GM12878 (cell line): ENCODE data around the gene NFYC. TPM values are rescaled to one million over a fixed set of nuclear protein-coding genes. Genes with fewer than 3 reads are reported as not detected.

Experiments
- BMI1 ChIP-seq: fragments of 450-650 bp; IDR thresholded peaks from 2 replicates; pipeline ENCODE4 v1.6.1; 2016; ENCODE audit warnings: mild to moderate bottlenecking, moderate library complexity, borderline replicate concordance
- ESRRA ChIP-seq: IDR thresholded peaks from 2 replicates; pipeline ENCODE4 v1.6.1; 2012; ENCODE audit warnings: mild to moderate bottlenecking, low read length, improper control_type of control experiment
- EZH2 ChIP-seq: IDR thresholded peaks from 2 replicates; pipeline ENCODE4 v1.6.1; 2012; ENCODE audit warnings: low read depth, mild to moderate bottlenecking, control low read depth, inconsistent platforms, low read length, borderline replicate concordance; ENCODE audit not compliant: control insufficient read depth
- NR2C1 ChIP-seq: fragments of 450-650 bp; IDR thresholded peaks from 2 replicates; pipeline ENCODE4 v1.6.1; 2017; ENCODE audit warnings: antibody characterized with exemption, mild to moderate bottlenecking, moderate library complexity
- PAX8 ChIP-seq: fragments of 450-650 bp; IDR thresholded peaks from 2 replicates; pipeline ENCODE4 v1.6.1; 2017; ENCODE audit warnings: mild to moderate bottlenecking, moderate library complexity
- PRDM15 ChIP-seq: fragments of 450-650 bp; formaldehyde crosslinking; IDR thresholded peaks from 2 replicates; pipeline ENCODE4 v1.4.0; 2020; ENCODE audit warnings: mild to moderate bottlenecking, moderate library complexity
- RAD21 ChIP-seq: IDR thresholded peaks from 2 replicates; pipeline ENCODE4 v1.6.1; 2011; ENCODE audit warnings: mild to moderate bottlenecking, low read depth, low read length, moderate library complexity; ENCODE audit not compliant: insufficient read depth
- RBBP5 ChIP-seq: fragments of 200-600 bp; sonication (generic); conservative IDR thresholded peaks from 2 replicates; pipeline ENCODE4 v1.6.1; 2016
- REST ChIP-seq: IDR thresholded peaks from 2 replicates; pipeline ENCODE4 v1.6.1; 2012; ENCODE audit warnings: mild to moderate bottlenecking, low read depth, low read length
- SMAD1 ChIP-seq: fragments of 450-650 bp; IDR thresholded peaks from 2 replicates; pipeline ENCODE4 v1.6.1; 2018; ENCODE audit warnings: mild to moderate bottlenecking, low read depth; ENCODE audit not compliant: partially characterized antibody
- SMARCA5 ChIP-seq: fragments of 450-650 bp; IDR thresholded peaks from 2 replicates; pipeline ENCODE4 v1.6.1; 2017; ENCODE audit warnings: mild to moderate bottlenecking
- SMC3 ChIP-seq: IDR thresholded peaks from 2 replicates; pipeline ENCODE4 v1.6.1; 2011; ENCODE audit warnings: low read length, improper control_type of control experiment, borderline replicate concordance
- TBL1XR1 ChIP-seq: IDR thresholded peaks from 2 replicates; pipeline ENCODE4 v1.6.1; 2012; ENCODE audit warnings: low read depth, low read length, improper control_type of control experiment
- ZBTB33 ChIP-seq: fragments of 450-650 bp; IDR thresholded peaks from 2 replicates; pipeline ENCODE4 v1.6.1; 2017; ENCODE audit warnings: mild to moderate bottlenecking
- ZNF207 ChIP-seq: fragments of 450-650 bp; IDR thresholded peaks from 2 replicates; pipeline ENCODE4 v1.6.1; 2014; ENCODE audit warnings: antibody characterized with exemption, mild to moderate bottlenecking, borderline replicate concordance
- ZNF217 ChIP-seq: fragments of 450-650 bp; IDR thresholded peaks from 2 replicates; pipeline ENCODE4 v1.6.1; 2017; ENCODE audit warnings: antibody characterized with exemption, mild to moderate bottlenecking
- ZNF687 ChIP-seq: fragments of 450-650 bp; IDR thresholded peaks from 2 replicates; pipeline ENCODE4 v1.6.1; 2017; ENCODE audit warnings: mild to moderate bottlenecking, moderate library complexity
- polyA plus RNA-seq, 11 experiments: library from polyadenylated mRNA; depleted of rRNA in 4 of 11; unstranded in 6 of 11; stranded (reverse) in 5 of 11; fragments of >200 nt; fragmentation: Nextera tagmentation in 4 of 11; fragmentation: Illumina TruSeq in 1 of 11; extraction: Ambion mirVana in 4 of 11; extraction: Trizol in 1 of 11; gene quantifications; 1 replicate in 1 of 11; 2 replicates in 10 of 11; pipeline versions ENCODE4 v1.2.1 to v1.2.3, GENCODE V29; 2011 to 2016; ENCODE audit warnings: inconsistent platforms in 2 of 11, missing spikeins in 2 of 11, low read depth in 1 of 11
- total RNA-seq, 4 experiments: library from RNA; depleted of rRNA in 3 of 4; stranded (reverse); fragments of >200 nt in 3 of 4; fragmentation: Illumina TruSeq in 1 of 4; extraction: Trizol in 1 of 4; gene quantifications; 2 replicates each; pipeline versions ENCODE4 v1.2.1 to v1.2.3, GENCODE V29; 2013 to 2021

Gene NFYC
- total and polyA plus RNA-seq, 10 of the 15 experiments (the other 5 are each of a cell fraction or from before 2014, with no cell fraction given): 4.3 to 84.2 (median 58.3) TPM

- TF ChIP-seq PRDM15: no peak
- TF ChIP-seq ZNF687: peak; percentile 75; the same call in 1 of the 2 replicates
- no peak for TF ChIP-seq TBL1XR1
- no peak for TF ChIP-seq BMI1
- TF ChIP-seq SMARCA5: peak; percentile 85
- TF ChIP-seq ESRRA: no peak
- peak; percentile 69; the same call in 1 of the 2 replicates for TF ChIP-seq ZNF207
- no peak for TF ChIP-seq PAX8
- TF ChIP-seq SMAD1: no peak
- no peak for TF ChIP-seq ZBTB33
- TF ChIP-seq REST: no peak
- peak; percentile 73; the same call in 1 of the 2 replicates for TF ChIP-seq ZNF217
- TF ChIP-seq NR2C1: no peak
- no peak for TF ChIP-seq RBBP5
- TF ChIP-seq SMC3: no peak
- TF ChIP-seq RAD21: no peak
- TF ChIP-seq EZH2: no peak
These were observed 110.7 kb downstream of the NFYC start (continued) for GRCh38 chr1:40802078-40802741.
